HepG2 (cell line): ENCODE results near the gene CCT7. TPM values are rescaled to one million over a fixed set of nuclear protein-coding genes. Genes with fewer than 3 reads are reported as not detected.

Experiments
- GATAD1 ChIP-seq: IDR thresholded peaks from 2 replicates; pipeline ENCODE4 v1.6.1; 2016; ENCODE audit warnings: missing genetic modification reagents, missing compliant biosample characterization
- GPN1 ChIP-seq: sonication (generic); formaldehyde crosslinking; IDR thresholded peaks from 2 replicates; pipeline ENCODE4 v1.5.1; 2020; ENCODE audit warnings: missing genetic modification reagents, borderline replicate concordance
- HNF1A ChIP-seq, 2 experiments: sonication (generic) in 1 of 2; formaldehyde crosslinking in 1 of 2; IDR thresholded peaks; 2 replicates each; pipeline versions ENCODE4 v1.4.0 to v1.6.1; 2016 to 2020; ENCODE audit warnings: borderline replicate concordance in 1 of 2, low read depth in 1 of 2, mild to moderate bottlenecking in 1 of 2, missing genetic modification reagents in 1 of 2
- HNRNPL ChIP-seq: fragments of 200-400 bp; formaldehyde crosslinking; IDR thresholded peaks from 2 replicates; pipeline ENCODE4 v1.6.1; 2017; ENCODE audit warnings: mild to moderate bottlenecking, low read depth, low read length
- MED13 ChIP-seq: sonication (generic); formaldehyde crosslinking; IDR thresholded peaks from 2 replicates; pipeline ENCODE4 v1.5.0; 2020; ENCODE audit warnings: missing genetic modification reagents
- SCMH1 ChIP-seq: sonication (generic); formaldehyde crosslinking; IDR thresholded peaks from 2 replicates; pipeline ENCODE4 v1.9.0; 2021; ENCODE audit warnings: missing genetic modification reagents, mild to moderate bottlenecking, borderline replicate concordance
- SNAPC2 ChIP-seq: sonication (generic); formaldehyde crosslinking; IDR thresholded peaks from 2 replicates; pipeline ENCODE4 v1.8.1; 2022; ENCODE audit warnings: mild to moderate bottlenecking, missing genetic modification reagents
- ZNF253 ChIP-seq: sonication (generic); formaldehyde crosslinking; IDR thresholded peaks from 2 replicates; pipeline ENCODE4 v1.8.0; 2022; ENCODE audit warnings: mild to moderate bottlenecking, missing genetic modification reagents, borderline replicate concordance
- ZNF274 ChIP-seq: sonication (generic); formaldehyde crosslinking; IDR thresholded peaks from 2 replicates; pipeline ENCODE4 v1.5.1; 2020; ENCODE audit warnings: mild to moderate bottlenecking, missing genetic modification reagents
- ZNF557 ChIP-seq: sonication (generic); formaldehyde crosslinking; IDR thresholded peaks from 2 replicates; pipeline ENCODE4 v1.4.0; 2020; ENCODE audit warnings: missing genetic modification reagents
- ZNF704 ChIP-seq: sonication (generic); formaldehyde crosslinking; IDR thresholded peaks from 2 replicates; pipeline ENCODE4 v1.8.1; 2023; ENCODE audit warnings: mild to moderate bottlenecking, inconsistent platforms, moderate library complexity, missing genetic modification reagents, borderline replicate concordance
- ZNF761 ChIP-seq: sonication (generic); formaldehyde crosslinking; conservative IDR thresholded peaks from 2 replicates; pipeline ENCODE4 v1.4.0; 2020; ENCODE audit warnings: mild to moderate bottlenecking, missing genetic modification reagents
- ZSCAN21 ChIP-seq: sonication (generic); formaldehyde crosslinking; IDR thresholded peaks from 2 replicates; pipeline ENCODE4 v1.8.0; 2022; ENCODE audit warnings: mild to moderate bottlenecking, missing genetic modification reagents, moderate library complexity, borderline replicate concordance
- polyA plus RNA-seq, 8 experiments: library from polyadenylated mRNA; depleted of rRNA in 3 of 8; stranded (reverse) in 7 of 8; unstranded in 1 of 8; fragments of >200 nt; fragmentation: Illumina TruSeq in 4 of 8; extraction: Trizol in 4 of 8; gene quantifications; 2 replicates each; pipeline versions ENCODE4 v1.2.1 to v1.2.3, GENCODE V29; 2011 to 2016; ENCODE audit warnings: low read depth in 4 of 8, missing spikeins in 1 of 8, mixed read lengths in 1 of 8; ENCODE audit not compliant: insufficient read depth in 1 of 8
- total RNA-seq, 5 experiments: library from RNA; depleted of rRNA; stranded (reverse); fragments of >200 nt; fragmentation: Illumina TruSeq; extraction: Trizol; gene quantifications; 2 replicates each; pipeline ENCODE4 v1.2.3, GENCODE V29; 2016; ENCODE audit warnings: low read depth in 1 of 5
- TF ChIP-seq, protein P1 (sequence below): IDR thresholded peaks from 2 replicates; pipeline ENCODE4 v1.6.1; 2016; ENCODE audit warnings: low read depth, missing genetic modification reagents, missing compliant biosample characterization
- TF ChIP-seq, protein P2 (sequence below): sonication (generic); formaldehyde crosslinking; IDR thresholded peaks from 2 replicates; pipeline ENCODE4 v1.8.1; 2023; ENCODE audit warnings: mild to moderate bottlenecking, missing genetic modification reagents

The CCT7 gene
- total and polyA plus RNA-seq, 2 of the 13 experiments (the other 11 are each of a cell fraction or from before 2014, with no cell fraction given) = 347 to 517 TPM

DNA sequence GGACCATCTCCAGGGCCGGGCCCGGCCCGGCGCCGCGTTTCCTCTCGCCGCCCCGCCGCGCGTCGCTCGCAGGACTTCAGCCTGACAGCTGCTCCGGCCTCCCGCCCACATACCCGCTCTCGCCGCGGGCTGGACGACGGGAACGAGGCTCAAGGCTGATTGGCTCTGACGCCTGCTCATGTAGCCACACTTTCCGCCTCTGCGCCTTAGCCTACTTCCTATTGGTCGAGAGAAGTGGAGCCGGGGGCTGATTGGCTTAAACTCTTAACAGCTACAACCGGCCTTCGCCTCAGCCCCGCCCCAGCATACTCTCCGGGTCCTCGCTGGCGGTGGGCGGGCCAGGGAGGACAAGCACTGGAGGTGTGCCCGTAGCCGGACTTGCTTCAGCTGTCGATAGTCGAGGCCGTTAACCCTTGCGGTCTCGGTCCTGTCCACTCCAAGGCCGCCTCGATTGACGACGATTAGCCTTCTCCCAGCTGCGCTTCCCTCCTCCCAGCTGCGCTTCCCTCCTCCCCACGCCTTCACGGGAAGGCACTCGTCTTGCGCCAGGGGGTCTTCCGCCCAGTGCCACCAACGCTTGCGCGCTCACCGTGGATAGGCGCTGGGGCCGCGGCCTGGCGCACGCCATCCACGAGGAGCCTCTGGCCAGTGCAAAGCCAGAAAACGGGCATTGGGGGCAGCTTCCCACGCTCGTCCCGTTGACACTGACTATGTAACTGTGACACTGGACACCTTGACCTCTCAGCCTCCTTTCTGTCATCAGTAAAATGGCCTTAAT lies 765 bp upstream of the CCT7 start, which contains the start of gene PRADC1 (continued):
- TF ChIP-seq, protein P1, sequence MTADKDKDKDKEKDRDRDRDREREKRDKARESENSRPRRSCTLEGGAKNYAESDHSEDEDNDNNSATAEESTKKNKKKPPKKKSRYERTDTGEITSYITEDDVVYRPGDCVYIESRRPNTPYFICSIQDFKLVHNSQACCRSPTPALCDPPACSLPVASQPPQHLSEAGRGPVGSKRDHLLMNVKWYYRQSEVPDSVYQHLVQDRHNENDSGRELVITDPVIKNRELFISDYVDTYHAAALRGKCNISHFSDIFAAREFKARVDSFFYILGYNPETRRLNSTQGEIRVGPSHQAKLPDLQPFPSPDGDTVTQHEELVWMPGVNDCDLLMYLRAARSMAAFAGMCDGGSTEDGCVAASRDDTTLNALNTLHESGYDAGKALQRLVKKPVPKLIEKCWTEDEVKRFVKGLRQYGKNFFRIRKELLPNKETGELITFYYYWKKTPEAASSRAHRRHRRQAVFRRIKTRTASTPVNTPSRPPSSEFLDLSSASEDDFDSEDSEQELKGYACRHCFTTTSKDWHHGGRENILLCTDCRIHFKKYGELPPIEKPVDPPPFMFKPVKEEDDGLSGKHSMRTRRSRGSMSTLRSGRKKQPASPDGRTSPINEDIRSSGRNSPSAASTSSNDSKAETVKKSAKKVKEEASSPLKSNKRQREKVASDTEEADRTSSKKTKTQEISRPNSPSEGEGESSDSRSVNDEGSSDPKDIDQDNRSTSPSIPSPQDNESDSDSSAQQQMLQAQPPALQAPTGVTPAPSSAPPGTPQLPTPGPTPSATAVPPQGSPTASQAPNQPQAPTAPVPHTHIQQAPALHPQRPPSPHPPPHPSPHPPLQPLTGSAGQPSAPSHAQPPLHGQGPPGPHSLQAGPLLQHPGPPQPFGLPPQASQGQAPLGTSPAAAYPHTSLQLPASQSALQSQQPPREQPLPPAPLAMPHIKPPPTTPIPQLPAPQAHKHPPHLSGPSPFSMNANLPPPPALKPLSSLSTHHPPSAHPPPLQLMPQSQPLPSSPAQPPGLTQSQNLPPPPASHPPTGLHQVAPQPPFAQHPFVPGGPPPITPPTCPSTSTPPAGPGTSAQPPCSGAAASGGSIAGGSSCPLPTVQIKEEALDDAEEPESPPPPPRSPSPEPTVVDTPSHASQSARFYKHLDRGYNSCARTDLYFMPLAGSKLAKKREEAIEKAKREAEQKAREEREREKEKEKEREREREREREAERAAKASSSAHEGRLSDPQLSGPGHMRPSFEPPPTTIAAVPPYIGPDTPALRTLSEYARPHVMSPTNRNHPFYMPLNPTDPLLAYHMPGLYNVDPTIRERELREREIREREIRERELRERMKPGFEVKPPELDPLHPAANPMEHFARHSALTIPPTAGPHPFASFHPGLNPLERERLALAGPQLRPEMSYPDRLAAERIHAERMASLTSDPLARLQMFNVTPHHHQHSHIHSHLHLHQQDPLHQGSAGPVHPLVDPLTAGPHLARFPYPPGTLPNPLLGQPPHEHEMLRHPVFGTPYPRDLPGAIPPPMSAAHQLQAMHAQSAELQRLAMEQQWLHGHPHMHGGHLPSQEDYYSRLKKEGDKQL (CRISPR knock-in tag) = no peak; the same call in 1 of the 2 replicates
- TF ChIP-seq GPN1 (CRISPR knock-in tag) (no peak), HNRNPL (no peak), SCMH1 (CRISPR knock-in tag) (no peak), MED13 (CRISPR knock-in tag) (0 out of 2 replicates have a peak, but pooled peaks have one; percentile 17), ZNF761 (no peak), ZNF557 (no peak), ZNF274 (CRISPR knock-in tag) (no peak), ZSCAN21 (CRISPR knock-in tag) (peak; percentile 91; the same call in 1 of the 2 replicates), SNAPC2 (CRISPR knock-in tag) (no peak), ZNF704 (CRISPR knock-in tag) (peak; percentile 56; the same call in 1 of the 2 replicates), GATAD1 (CRISPR knock-in tag) (peak; percentile 71), ZNF253 (peak; percentile 85; the same call in 1 of the 2 replicates), HNF1A (IDR thresholded peaks at IDR 0.05; ENCODE audit: low read depth) (no peak), HNF1A (CRISPR knock-in tag; IDR thresholded peaks at IDR 0.05; ENCODE audit: borderline replicate concordance) (peak; percentile 62)
- TF ChIP-seq, protein P2, sequence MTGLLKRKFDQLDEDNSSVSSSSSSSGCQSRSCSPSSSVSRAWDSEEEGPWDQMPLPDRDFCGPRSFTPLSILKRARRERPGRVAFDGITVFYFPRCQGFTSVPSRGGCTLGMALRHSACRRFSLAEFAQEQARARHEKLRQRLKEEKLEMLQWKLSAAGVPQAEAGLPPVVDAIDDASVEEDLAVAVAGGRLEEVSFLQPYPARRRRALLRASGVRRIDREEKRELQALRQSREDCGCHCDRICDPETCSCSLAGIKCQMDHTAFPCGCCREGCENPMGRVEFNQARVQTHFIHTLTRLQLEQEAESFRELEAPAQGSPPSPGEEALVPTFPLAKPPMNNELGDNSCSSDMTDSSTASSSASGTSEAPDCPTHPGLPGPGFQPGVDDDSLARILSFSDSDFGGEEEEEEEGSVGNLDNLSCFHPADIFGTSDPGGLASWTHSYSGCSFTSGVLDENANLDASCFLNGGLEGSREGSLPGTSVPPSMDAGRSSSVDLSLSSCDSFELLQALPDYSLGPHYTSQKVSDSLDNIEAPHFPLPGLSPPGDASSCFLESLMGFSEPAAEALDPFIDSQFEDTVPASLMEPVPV = 0 out of 2 replicates have a peak, but pooled peaks have one; percentile 3
